Gastroesophageal sphincter (tissue), 4 donors: ENCODE measurements around the gene TMTC1. TPM values are rescaled to one million over a fixed set of nuclear protein-coding genes. Genes with fewer than 3 reads are reported as not detected.
A peak's percentile ranks its signal among the peaks of the same experiment; 100 is the strongest.

ENCODE experiments used
- ATAC-seq: fragments of 150-250 bp; one replicate; pipeline ENCODE4 v1.9.1; 2016; ENCODE audit warnings: mild to moderate bottlenecking, moderate library complexity
- H3K27ac ChIP-seq, 4 donors: fragments of 200-600 bp; sonication (generic) in 3 of 4; 1 replicate in 3 of 4; 2 replicates in 1 of 4; pipeline ENCODE4 v1.5.1; 2016 to 2019
- H3K27me3 ChIP-seq: fragments of 200-600 bp; sonication (generic); one replicate; pipeline ENCODE4 v1.5.1; 2019
- H3K36me3 ChIP-seq, 2 donors: fragments of 200-600 bp; sonication (generic); one replicate each; pipeline ENCODE4 v1.5.1; 2019; ENCODE audit warnings: control low read depth in 1 of 2
- H3K4me1 ChIP-seq, 3 donors: fragments of 200-600 bp; sonication (generic); 1 replicate in 2 of 3; 2 replicates in 1 of 3; pipeline ENCODE4 v1.5.1; 2016 to 2019; ENCODE audit warnings: control low read depth in 2 of 3
- H3K4me3 ChIP-seq, 2 donors: fragments of 200-600 bp; sonication (generic); one replicate each; pipeline ENCODE4 v1.5.1; 2019; ENCODE audit warnings: mild to moderate bottlenecking in 1 of 2, moderate library complexity in 1 of 2
- H3K9me3 ChIP-seq, 3 donors: fragments of 200-600 bp; sonication (generic); one replicate each; pipeline ENCODE4 v1.5.1; 2017 to 2019; ENCODE audit warnings: control low read depth in 2 of 3
- EP300 ChIP-seq: sonication (generic); formaldehyde crosslinking; IDR thresholded peaks from one replicate; pipeline ENCODE4 v1.6.1; 2017; ENCODE audit warnings: antibody characterized with exemption, mild to moderate bottlenecking
- POLR2A ChIP-seq, 2 donors: fragments of 450-650 bp; IDR thresholded peaks; one replicate each; pipeline ENCODE4 v1.6.1; 2017; ENCODE audit warnings: antibody characterized with exemption in 2 of 2, mild to moderate bottlenecking in 2 of 2, moderate library complexity in 1 of 2
- POLR2AphosphoS5 ChIP-seq: sonication (generic); formaldehyde crosslinking; IDR thresholded peaks from one replicate; pipeline ENCODE4 v1.6.1; 2017; ENCODE audit warnings: antibody characterized with exemption
- WGBS, 2 donors: methylation state at CpG; one replicate each; pipeline ENCODE4 v1.1.5; 2018; ENCODE audit warnings: low coverage in 1 of 2; 5-methylcytosine and 5-hydroxymethylcytosine counted together
- total RNA-seq, 4 donors: library from RNA; depleted of rRNA; stranded (reverse); fragments of >200 nt; gene quantifications; one replicate each; pipeline ENCODE4 v1.1.0, GENCODE V29; 2016
- TF ChIP-seq, protein P1 (sequence below), 4 experiments: fragments of 200-600 bp in 2 of 4; fragments of 450-650 bp in 2 of 4; sonication (generic) in 1 of 4; IDR thresholded peaks; one replicate each; pipeline ENCODE4 v1.5.1; 2017 to 2019; ENCODE audit warnings: antibody characterized with exemption in 4 of 4, mild to moderate bottlenecking in 2 of 4, moderate library complexity in 2 of 4

The TMTC1 gene
- total RNA-seq, 4 donors from 2014 or later: 94.0 to 190 (median 117) TPM

DNA sequence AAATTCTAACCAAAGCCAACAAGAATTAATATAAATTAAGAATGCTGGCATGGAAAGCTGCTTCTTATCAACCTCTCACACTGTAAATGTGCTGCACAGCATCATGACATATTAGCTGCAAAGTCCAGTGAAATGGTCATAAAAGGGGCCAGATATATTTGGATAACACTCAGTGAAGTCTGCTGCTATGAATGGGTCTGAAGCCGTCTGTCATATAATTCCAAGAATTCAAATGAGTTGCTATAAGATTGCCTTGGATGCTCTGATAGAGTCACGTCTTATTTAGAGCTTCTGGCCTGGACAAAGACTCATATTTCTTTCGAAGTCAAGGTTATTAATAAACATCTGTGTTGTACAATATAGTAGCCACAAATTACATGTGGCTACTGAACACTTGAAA lies 231.9 kb downstream of the TMTC1 start:
- no peak for ATAC-seq
- WGBS, 2 donors: 39 to 47% methylated on average over 3 of the region's 3 CpGs
- Histone ChIP-seq H3K36me3 (peaks cover 0 to 12% of the 10 kb centered on the region in 2 donors), H3K9me3 (no peaks in the 10 kb centered on the region), H3K27me3 (no peaks in the 10 kb centered on the region), H3K4me3 (no peak overlapping the region), H3K4me1 (peaks cover 0 to 23% (median 5%) of the 10 kb centered on the region in 3 donors), H3K27ac (no peak overlapping the region)
- TF ChIP-seq EP300: no peak
- no peak for TF ChIP-seq POLR2AphosphoS5
- TF ChIP-seq, protein P1, sequence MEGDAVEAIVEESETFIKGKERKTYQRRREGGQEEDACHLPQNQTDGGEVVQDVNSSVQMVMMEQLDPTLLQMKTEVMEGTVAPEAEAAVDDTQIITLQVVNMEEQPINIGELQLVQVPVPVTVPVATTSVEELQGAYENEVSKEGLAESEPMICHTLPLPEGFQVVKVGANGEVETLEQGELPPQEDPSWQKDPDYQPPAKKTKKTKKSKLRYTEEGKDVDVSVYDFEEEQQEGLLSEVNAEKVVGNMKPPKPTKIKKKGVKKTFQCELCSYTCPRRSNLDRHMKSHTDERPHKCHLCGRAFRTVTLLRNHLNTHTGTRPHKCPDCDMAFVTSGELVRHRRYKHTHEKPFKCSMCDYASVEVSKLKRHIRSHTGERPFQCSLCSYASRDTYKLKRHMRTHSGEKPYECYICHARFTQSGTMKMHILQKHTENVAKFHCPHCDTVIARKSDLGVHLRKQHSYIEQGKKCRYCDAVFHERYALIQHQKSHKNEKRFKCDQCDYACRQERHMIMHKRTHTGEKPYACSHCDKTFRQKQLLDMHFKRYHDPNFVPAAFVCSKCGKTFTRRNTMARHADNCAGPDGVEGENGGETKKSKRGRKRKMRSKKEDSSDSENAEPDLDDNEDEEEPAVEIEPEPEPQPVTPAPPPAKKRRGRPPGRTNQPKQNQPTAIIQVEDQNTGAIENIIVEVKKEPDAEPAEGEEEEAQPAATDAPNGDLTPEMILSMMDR (IDR thresholded peaks at IDR 0.05): no peak
- no peak for TF ChIP-seq POLR2A (IDR thresholded peaks at IDR 0.05)

- H3K36me3 ChIP-seq: no peaks in the 10 kb centered on the region
- no peak overlapping the region for H3K4me3 ChIP-seq
- TF ChIP-seq, protein P1 (IDR thresholded peaks at IDR 0.05): no peak
- TF ChIP-seq POLR2AphosphoS5 (no peak), EP300 (no peak), POLR2A (IDR thresholded peaks at IDR 0.05) (no peak)
- H3K27me3 ChIP-seq: no peaks in the 10 kb centered on the region
- 78 to 88% methylated on average over 2 of the region's 2 CpGs for WGBS, 2 donors
- no peaks in the 10 kb centered on the region for H3K9me3 ChIP-seq
- H3K27ac ChIP-seq: peak overlapping the region in 1 of 4 donors; percentile 16
- H3K4me1 ChIP-seq: peaks cover 0 to 25% (median 9%) of the 10 kb centered on the region in 3 donors
- ATAC-seq: no peak
Observed at GRCh38 chr12:29547864-29548263, 235.9 kb downstream of the TMTC1 start.

DNA sequence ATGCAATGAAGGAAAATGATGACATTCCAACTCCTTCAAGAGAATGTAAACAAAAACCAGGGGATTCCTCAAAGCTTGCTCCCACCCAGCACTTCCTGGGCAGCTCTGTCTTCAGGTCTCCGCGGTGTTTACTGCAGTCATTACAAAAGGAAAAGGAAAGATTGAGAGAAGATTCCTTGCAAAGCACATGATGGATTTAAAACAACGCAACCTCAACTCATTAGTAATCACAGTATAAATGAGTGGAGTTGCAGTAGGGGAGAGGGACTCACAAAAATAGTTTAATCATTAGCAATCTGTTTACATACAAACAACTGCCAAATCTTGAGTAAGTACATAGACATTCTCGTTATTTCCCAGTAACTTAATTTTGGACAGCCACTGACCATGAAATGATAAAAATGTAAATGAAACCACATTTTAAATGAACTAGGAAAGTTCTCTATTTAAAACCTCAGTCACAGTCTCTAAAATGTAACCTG lies 236.6 kb downstream of the TMTC1 start:
- peak; percentile 60 for ATAC-seq
- Histone ChIP-seq H3K9me3 (no peaks in the 10 kb centered on the region), H3K27ac (peak overlapping the region in 3 of 4 donors; percentile 7 to 16 (median 13)), H3K4me3 (no peak overlapping the region), H3K36me3 (no peaks in the 10 kb centered on the region), H3K4me1 (peaks cover 0 to 23% (median 9%) of the 10 kb centered on the region in 3 donors), H3K27me3 (no peaks in the 10 kb centered on the region)
- 15 to 22% methylated on average over 3 to 4 of the region's 4 CpGs for WGBS, 2 donors
- TF ChIP-seq, protein P1 (IDR thresholded peaks at IDR 0.05): no peak
- peak; percentile 62 for TF ChIP-seq POLR2AphosphoS5
- TF ChIP-seq EP300: no peak
- TF ChIP-seq POLR2A (IDR thresholded peaks at IDR 0.05): no peak

DNA sequence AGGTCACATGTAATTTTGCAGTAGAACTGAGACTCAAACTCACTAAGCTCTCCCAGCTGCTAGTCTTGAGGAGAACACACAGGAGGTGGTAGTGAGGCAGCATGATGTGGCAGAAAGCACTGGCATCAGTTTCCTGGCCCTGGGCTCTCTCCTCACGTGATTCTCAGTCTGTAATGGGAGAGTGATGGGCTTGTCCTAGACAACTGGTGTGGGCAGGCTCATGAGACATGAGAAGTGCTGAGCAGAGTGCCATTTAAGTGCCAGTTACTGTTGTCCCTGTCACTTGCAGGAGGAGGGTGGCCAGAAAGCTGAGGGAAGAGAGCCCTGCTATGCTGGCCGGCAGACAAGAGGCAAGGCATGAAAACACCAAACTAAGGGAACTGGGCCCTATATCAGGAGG lies 237.7 kb downstream of the TMTC1 start:
- Histone ChIP-seq H3K27ac (peak overlapping the region in 1 of 4 donors; percentile 3), H3K4me3 (no peak overlapping the region)
- no peak for ATAC-seq

GRCh38 chr12:29545102-29545467 lies 238.7 kb downstream of the TMTC1 start:
- no peaks in the 10 kb centered on the region for H3K36me3 ChIP-seq
- H3K4me3 ChIP-seq: no peak overlapping the region
- peaks cover 0 to 23% (median 9%) of the 10 kb centered on the region in 3 donors for H3K4me1 ChIP-seq
- H3K27ac ChIP-seq: no peak overlapping the region
- no peaks in the 10 kb centered on the region for H3K27me3 ChIP-seq
- no peak for TF ChIP-seq POLR2A (IDR thresholded peaks at IDR 0.05)
- no peak for TF ChIP-seq EP300
- TF ChIP-seq, protein P1 (IDR thresholded peaks at IDR 0.05): no peak
- no peak for TF ChIP-seq POLR2AphosphoS5
- no peaks in the 10 kb centered on the region for H3K9me3 ChIP-seq
- WGBS, 2 donors: 83 to 91% methylated on average over 3 to 4 of the region's 4 CpGs
- ATAC-seq: no peak

More for the DNA sequence above, 237.7 kb downstream of the TMTC1 start:
- Histone ChIP-seq H3K27me3 (no peaks in the 10 kb centered on the region), H3K9me3 (no peaks in the 10 kb centered on the region), H3K4me1 (peaks cover 0 to 23% (median 9%) of the 10 kb centered on the region in 3 donors), H3K36me3 (no peaks in the 10 kb centered on the region)
- WGBS, 2 donors: 83% methylated on average over 2 of the region's 2 CpGs; no CpG with 5 or more reads in 1 of the 2 donors
- no peak for TF ChIP-seq EP300
- TF ChIP-seq, protein P1 (IDR thresholded peaks at IDR 0.05): no peak
- TF ChIP-seq POLR2A (IDR thresholded peaks at IDR 0.05): no peak
- no peak for TF ChIP-seq POLR2AphosphoS5
